Measurements from ENCODE around the gene TIGD7. TPM values are rescaled to one million over a fixed set of nuclear protein-coding genes. Genes with fewer than 3 reads are reported as not detected.

The TIGD7 gene, protein sequence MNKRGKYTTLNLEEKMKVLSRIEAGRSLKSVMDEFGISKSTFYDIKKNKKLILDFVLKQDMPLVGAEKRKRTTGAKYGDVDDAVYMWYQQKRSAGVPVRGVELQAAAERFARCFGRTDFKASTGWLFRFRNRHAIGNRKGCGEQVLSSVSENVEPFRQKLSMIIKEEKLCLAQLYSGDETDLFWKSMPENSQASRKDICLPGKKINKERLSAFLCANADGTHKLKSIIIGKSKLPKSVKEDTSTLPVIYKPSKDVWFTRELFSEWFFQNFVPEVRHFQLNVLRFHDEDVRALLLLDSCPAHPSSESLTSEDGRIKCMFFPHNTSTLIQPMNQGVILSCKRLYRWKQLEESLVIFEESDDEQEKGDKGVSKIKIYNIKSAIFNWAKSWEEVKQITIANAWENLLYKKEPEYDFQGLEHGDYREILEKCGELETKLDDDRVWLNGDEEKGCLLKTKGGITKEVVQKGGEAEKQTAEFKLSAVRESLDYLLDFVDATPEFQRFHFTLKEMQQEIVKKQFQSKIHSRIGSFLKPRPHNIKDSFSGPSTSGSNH
- 3.1 and 3.4 TPM in 2 replicates for total RNA-seq

DNA sequence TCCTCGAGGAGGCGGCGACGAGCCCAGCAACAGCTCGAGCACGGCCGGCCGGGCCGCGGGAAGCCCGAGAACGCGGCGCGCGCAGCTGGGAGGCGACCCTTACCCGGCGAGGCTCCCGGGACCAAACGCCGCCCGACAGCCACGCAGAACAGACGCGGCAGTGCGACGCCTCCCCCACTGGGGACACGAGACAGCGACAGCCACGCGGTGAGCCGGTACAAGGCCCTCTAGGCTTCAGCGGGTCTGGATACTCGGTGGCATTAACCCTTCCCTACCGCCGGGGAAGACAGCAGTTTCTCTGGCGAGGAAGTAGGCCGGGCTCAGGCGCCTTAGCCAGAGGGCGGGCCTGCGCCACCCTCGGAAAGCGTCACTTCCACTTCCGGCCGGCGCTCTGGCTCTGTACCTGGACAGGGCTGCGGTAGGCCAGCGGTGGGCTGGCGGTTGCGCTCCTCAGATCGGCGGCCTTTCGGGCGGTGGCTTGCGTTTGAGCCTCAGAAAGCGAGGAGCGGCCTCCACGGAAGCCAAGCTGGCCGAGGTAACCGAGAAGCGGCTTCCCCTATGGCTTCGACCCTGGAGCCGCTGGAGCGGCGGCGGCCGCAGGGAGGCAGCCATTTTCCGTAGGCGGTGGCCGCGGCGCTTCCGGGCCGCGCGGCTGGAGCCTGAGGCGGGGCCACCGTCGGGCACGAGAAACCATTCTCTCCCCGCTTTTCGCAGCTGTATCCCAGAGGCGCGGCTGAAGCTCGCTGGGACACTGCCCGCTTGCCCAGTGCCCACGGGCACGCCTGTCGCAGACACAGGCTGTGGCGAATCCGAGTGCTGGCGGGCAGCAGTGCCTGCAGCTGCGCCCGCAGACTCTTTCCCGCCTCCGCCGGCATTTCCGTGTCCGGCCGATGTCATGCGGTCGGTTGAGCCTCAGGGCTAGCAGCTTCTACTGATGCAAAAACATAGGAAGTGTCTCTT lies at the start of gene TIGD7, which contains the start of gene ZNF75A:
Gene TIGD7, minus strand, starts transcription at position 322 of the 960 bp plus-strand sequence. CDS start 4,816 bp downstream, outside the sequence.
Gene ZNF75A, plus strand, starts transcription at position 389 of the 960 bp plus-strand sequence. CDS start 2,932 bp downstream, outside the sequence.
- no peaks in the 10 kb centered on the region for H3K27me3 ChIP-seq (ENCODE audit: control insufficient read depth, insufficient read depth, low read length)
- TF ChIP-seq, protein P1, sequence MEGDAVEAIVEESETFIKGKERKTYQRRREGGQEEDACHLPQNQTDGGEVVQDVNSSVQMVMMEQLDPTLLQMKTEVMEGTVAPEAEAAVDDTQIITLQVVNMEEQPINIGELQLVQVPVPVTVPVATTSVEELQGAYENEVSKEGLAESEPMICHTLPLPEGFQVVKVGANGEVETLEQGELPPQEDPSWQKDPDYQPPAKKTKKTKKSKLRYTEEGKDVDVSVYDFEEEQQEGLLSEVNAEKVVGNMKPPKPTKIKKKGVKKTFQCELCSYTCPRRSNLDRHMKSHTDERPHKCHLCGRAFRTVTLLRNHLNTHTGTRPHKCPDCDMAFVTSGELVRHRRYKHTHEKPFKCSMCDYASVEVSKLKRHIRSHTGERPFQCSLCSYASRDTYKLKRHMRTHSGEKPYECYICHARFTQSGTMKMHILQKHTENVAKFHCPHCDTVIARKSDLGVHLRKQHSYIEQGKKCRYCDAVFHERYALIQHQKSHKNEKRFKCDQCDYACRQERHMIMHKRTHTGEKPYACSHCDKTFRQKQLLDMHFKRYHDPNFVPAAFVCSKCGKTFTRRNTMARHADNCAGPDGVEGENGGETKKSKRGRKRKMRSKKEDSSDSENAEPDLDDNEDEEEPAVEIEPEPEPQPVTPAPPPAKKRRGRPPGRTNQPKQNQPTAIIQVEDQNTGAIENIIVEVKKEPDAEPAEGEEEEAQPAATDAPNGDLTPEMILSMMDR (IDR thresholded peaks at IDR 0.05; ENCODE audit: insufficient read depth, low read length, poor library complexity, severe bottlenecking): no peak
- H3K36me3 ChIP-seq (ENCODE audit: control insufficient read depth, insufficient read depth, low read length): no peaks in the 10 kb centered on the region
- peak; percentile 53 for DNase-seq (ENCODE audit: low read depth)
- H3K4me3 ChIP-seq (ENCODE audit: low read depth, low read length): peak within 1 kb of the TSS; percentile 63

DNA sequence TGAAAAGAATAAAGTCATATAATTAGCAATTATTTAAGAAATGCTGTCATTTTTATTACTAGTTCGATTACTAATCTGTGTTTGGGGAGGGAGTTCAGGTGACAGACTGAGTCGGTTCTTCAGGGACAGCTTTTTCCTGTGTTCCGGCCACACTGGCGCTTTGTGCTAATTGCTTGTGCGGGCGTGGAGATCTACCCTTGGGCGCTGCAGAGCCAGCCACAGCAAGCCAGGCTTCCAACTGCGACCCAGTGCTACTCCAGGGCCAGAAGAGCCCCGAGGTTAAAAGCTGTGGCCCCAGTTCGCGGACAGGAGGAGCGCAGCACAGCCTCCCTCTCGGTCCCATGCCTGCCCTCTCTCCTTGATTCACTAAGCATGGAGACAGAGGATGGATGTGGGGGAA lies 43.9 kb upstream of the TIGD7 start:
- TF ChIP-seq, protein P1 (IDR thresholded peaks at IDR 0.05; ENCODE audit: insufficient read depth, low read length, poor library complexity, severe bottlenecking): no peak
- H3K27me3 ChIP-seq (ENCODE audit: control insufficient read depth, insufficient read depth, low read length): no peaks in the 10 kb centered on the region
- DNase-seq (ENCODE audit: low read depth): no peak
- no peak overlapping the region for H3K4me3 ChIP-seq (ENCODE audit: low read depth, low read length)
- no peaks in the 10 kb centered on the region for H3K36me3 ChIP-seq (ENCODE audit: control insufficient read depth, insufficient read depth, low read length)

DNA sequence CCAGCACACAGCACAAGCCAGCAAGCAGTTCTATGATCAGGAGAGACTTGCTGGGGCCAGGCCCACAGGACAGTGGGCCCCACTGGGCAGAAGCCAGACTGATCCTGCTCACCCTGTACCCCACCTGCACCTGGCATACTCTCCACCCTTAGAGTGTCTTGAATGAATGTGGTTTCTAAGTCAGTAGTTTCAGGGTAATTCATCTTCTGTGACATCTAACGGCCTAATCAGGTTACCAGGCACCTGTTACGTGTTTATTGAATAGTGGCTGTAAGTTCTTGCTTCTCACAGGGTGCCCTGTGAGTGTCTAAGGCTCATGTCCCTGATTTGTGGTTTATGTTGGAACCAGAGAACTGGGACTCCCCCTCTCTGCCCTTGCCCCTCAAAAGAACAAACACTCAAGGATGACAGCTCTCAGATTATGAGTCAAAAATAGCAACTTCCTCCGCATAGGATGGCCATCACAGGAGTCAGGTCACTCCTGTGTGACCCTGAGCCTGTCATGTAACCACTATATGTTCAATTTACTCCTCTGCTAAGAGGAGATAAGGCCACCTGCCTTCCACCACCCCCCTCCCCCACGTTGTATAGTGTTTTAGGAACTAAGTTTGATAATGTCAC lies 43.4 kb upstream of the TIGD7 start:
- no peak for DNase-seq (ENCODE audit: low read depth)
- Histone ChIP-seq H3K27me3 (ENCODE audit: control insufficient read depth, insufficient read depth, low read length) (no peaks in the 10 kb centered on the region), H3K36me3 (ENCODE audit: control insufficient read depth, insufficient read depth, low read length) (no peaks in the 10 kb centered on the region), H3K4me3 (ENCODE audit: low read depth, low read length) (no peak overlapping the region)
- TF ChIP-seq, protein P1 (IDR thresholded peaks at IDR 0.05; ENCODE audit: insufficient read depth, low read length, poor library complexity, severe bottlenecking): no peak

DNA sequence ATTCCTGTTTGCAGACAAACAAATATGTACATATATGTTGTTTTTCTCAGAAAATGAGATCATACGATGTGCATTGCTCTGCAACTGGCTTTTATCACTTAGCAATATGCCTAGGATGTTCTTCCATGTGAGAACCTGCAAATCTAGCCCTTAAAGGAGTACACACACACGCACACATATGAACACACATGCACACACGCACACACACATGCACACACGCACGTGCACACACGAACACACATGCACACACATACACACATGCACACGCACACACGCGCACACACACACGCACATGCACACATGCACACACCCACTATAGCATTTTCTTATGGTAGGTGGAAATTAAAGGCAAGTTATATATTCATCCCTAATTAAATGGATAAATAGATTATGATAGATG lies 42.4 kb upstream of the TIGD7 start:
- Histone ChIP-seq H3K27me3 (ENCODE audit: control insufficient read depth, insufficient read depth, low read length) (no peaks in the 10 kb centered on the region), H3K36me3 (ENCODE audit: control insufficient read depth, insufficient read depth, low read length) (no peaks in the 10 kb centered on the region), H3K4me3 (ENCODE audit: low read depth, low read length) (no peak overlapping the region)
- DNase-seq (ENCODE audit: low read depth): no peak
- TF ChIP-seq, protein P1 (IDR thresholded peaks at IDR 0.05; ENCODE audit: insufficient read depth, low read length, poor library complexity, severe bottlenecking): no peak

DNA sequence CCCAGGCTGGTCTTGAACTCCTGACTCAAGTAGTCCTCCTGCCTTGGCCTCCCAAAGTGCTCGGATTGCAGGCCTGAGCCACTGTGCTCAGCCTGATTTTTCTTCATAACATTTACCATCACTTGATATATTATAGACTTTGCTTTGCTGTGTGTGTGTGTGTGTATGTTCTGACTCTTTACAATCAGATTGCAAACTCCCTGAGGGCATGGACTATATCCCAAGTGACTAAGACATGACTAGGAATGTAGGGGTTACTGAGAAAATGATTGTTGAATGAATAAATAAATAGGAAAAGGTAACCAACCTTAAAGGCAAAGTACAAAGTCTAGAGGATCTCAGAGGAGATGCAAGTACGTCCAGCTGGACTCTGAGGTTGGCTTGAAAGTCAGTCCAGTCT lies 40.8 kb upstream of the TIGD7 start:
- TF ChIP-seq, protein P1 (IDR thresholded peaks at IDR 0.05; ENCODE audit: insufficient read depth, low read length, poor library complexity, severe bottlenecking): no peak
- no peak overlapping the region for H3K4me3 ChIP-seq (ENCODE audit: low read depth, low read length)
- no peak for DNase-seq (ENCODE audit: low read depth)
- H3K36me3 ChIP-seq (ENCODE audit: control insufficient read depth, insufficient read depth, low read length): no peaks in the 10 kb centered on the region
- no peaks in the 10 kb centered on the region for H3K27me3 ChIP-seq (ENCODE audit: control insufficient read depth, insufficient read depth, low read length)
